Measurements from ENCODE around the gene REG4.

GRCh38 chr1:119853155-119853554 is 41.9 kb upstream of the REG4 start:
- TF ChIP-seq SP1 (IDR thresholded peaks at IDR 0.05) (no peak), RAD21 (IDR thresholded peaks at IDR 0.05) (no peak), JUND (IDR thresholded peaks at IDR 0.05) (no peak)

All from liver (tissue), 2 donors.